ENCODE results near the gene KRT76. TPM values are rescaled to one million over a fixed set of nuclear protein-coding genes. Genes with fewer than 3 reads are reported as not detected.

The KRT76 gene
- total and polyA plus RNA-seq, 5 experiments from 2014 or later: not detected

GRCh38 chr12:52790427-52791270 is 13.5 kb upstream of the KRT76 start:
- Mint-ChIP-seq H3K36me3 (no peaks in the 10 kb centered on the region), H3K4me3 (peak overlapping the region in 5 of 10 donors; percentile 12 to 59 (median 39))
- POLR2A ChIA-PET: interaction anchor here (1.3 kb wide), 1 partner anchor 180 kb away, joined by 4 read pairs; no protein-coding TSS in a partner anchor

DNA sequence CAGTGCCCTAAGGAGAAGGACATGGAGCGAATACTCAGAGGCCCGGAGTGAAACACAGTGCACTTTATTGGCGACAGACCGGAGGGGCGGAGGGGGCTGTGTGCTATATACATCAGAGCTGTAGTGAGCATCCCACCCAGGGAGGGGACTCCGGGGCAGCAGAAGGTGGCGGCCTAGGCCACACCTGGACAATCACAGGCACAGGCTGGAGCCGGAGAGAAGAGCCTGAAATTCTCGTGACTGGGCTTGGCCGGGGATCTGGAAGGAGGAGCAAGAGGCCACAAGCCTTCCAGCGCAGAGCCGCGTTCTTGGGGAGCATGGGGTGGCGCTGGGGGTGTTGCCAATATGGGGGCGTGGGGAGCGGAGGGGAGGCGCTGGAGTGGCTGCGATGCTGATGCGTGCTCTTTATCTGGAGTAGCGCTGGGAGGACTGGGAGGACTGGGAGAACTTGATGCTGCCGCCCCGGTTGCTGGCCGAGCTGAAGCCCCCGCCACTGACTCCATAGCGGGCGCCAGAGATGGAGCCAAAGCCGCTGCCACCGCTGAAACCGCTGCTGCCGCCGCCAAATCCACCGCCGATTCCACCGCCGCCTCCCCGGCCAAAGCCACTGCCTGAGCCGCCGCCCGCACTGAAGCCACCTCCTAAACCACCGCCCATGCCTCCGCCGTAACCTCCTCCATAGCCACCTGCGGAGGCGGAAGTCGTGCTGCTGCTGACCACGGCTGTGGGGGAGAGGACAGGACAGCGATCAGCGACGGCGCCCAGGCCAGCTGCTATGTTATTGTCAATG is 12.7 kb upstream of the KRT76 start:
- H3K27me3 Mint-ChIP-seq: peaks cover 12 to 39% (median 33%) of the 10 kb centered on the region in 5 donors
- ATAC-seq (peak in 1 of 2 donors; percentile 27), DNase-seq (no peak)
- H3K4me3 Mint-ChIP-seq: peak overlapping the region in 6 of 10 donors; percentile 33 to 59 (median 45)
- peak overlapping the region in 3 of 10 donors; percentile 57 to 84 (median 63) for H3K27ac Mint-ChIP-seq
- peaks cover 0 to 9% (median 0%) of the 10 kb centered on the region in 9 donors for H3K9me3 Mint-ChIP-seq
- peaks cover 18 to 24% (median 22%) of the 10 kb centered on the region in 4 donors for H3K4me1 Mint-ChIP-seq
- POLR2A ChIA-PET: interaction anchor here (1.1 kb wide), 1 partner anchor 12 kb away, joined by 3 read pairs; no protein-coding TSS in a partner anchor
- no peaks in the 10 kb centered on the region for H3K36me3 Mint-ChIP-seq

More at GRCh38 chr12:52790427-52791270, 13.5 kb upstream of the KRT76 start:
- Mint-ChIP-seq H3K27ac (peak overlapping the region in 1 of 10 donors; percentile 84), H3K4me1 (peaks cover 18 to 24% (median 22%) of the 10 kb centered on the region in 4 donors), H3K27me3 (peaks cover 12 to 34% (median 28%) of the 10 kb centered on the region in 5 donors), H3K9me3 (peaks cover 0 to 5% (median 0%) of the 10 kb centered on the region in 9 donors)
- no peak for ATAC-seq
- no peak for DNase-seq

GRCh38 chr12:52788876-52789636 is 11.9 kb upstream of the KRT76 start:
- no peaks in the 10 kb centered on the region for H3K36me3 Mint-ChIP-seq
- ATAC-seq (no peak), DNase-seq (no peak)
- POLR2A ChIA-PET: interaction anchor here (1.1 to 1.7 kb wide), 2 partner anchors 13 to 45 kb away, joined by 3 to 5 read pairs; partner anchors contain the start of gene KRT79
- H3K27ac Mint-ChIP-seq: peak overlapping the region in 4 of 10 donors; percentile 8 to 63 (median 54)
- H3K9me3 Mint-ChIP-seq: peaks cover 0 to 9% (median 0%) of the 10 kb centered on the region in 9 donors
- H3K27me3 Mint-ChIP-seq: peaks cover 12 to 43% (median 37%) of the 10 kb centered on the region in 5 donors
- H3K4me3 Mint-ChIP-seq: peak overlapping the region in 7 of 10 donors; percentile 7 to 54 (median 41)
- H3K4me1 Mint-ChIP-seq: peaks cover 15 to 23% (median 19%) of the 10 kb centered on the region in 4 donors

- H3K4me1 Mint-ChIP-seq: peaks cover 14 to 23% (median 18%) of the 10 kb centered on the region in 4 donors
Observed at GRCh38 chr12:52788192-52788875, 11.2 kb upstream of the KRT76 start.

DNA sequence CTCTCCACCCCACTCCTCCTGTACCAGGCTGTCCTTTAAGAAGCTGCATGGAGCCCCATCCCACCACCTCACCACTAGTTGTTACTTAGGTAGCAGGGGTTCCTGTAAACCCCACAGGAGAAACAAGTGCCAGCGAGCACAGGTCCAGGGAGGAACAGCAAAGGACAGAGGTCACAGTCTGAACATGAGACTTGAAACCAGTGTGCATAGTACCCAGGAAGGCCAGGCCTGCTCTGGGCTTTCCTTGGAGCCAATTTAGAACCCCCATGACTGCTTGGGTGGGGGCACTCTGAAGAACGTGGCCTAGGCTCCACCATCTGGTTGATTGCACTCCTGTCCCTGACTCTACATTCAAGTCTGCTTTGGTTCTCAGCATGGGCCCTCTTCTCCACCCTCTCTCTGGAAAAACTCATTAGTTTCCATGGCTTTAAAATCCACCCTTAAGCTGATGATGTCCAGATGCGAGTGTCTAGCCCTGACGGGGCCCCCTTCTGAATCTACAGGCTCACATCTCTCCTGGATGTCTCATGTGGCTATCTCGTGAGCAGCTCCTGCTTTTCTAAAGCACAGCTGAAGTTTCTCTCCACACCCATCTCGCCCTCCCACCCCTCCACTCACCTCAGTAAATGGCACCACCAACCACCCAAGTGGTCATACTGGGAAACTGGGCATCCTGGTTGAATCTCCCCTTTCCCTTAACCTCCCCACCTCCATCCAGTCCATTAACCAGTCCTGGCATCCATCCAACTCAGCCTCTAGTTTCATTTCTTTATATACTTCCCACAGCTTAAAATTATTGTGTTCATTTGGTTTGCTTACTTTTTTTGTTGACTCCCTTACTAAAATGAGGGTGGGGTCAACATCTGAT is 10.4 kb upstream of the KRT76 start:
- Mint-ChIP-seq H3K4me1 (peaks cover 14 to 23% (median 18%) of the 10 kb centered on the region in 4 donors), H3K27ac (peak overlapping the region in 3 of 10 donors; percentile 8 to 45 (median 32)), H3K9me3 (peaks cover 0 to 9% (median 0%) of the 10 kb centered on the region in 9 donors), H3K36me3 (no peaks in the 10 kb centered on the region), H3K4me3 (no peak overlapping the region), H3K27me3 (peaks cover 13 to 52% (median 40%) of the 10 kb centered on the region in 5 donors)
- no peak for DNase-seq
- no peak for ATAC-seq
- POLR2A ChIA-PET: interaction anchor here (1.7 kb wide), 1 partner anchor 46 kb away, joined by 5 read pairs; the partner anchor contains the start of gene KRT79

More at GRCh38 chr12:52788192-52788875, 11.2 kb upstream of the KRT76 start:
- peaks cover 0 to 9% (median 0%) of the 10 kb centered on the region in 9 donors for H3K9me3 Mint-ChIP-seq
- peaks cover 13 to 50% (median 40%) of the 10 kb centered on the region in 5 donors for H3K27me3 Mint-ChIP-seq
- DNase-seq (no peak), ATAC-seq (no peak)
- no peak overlapping the region for H3K4me3 Mint-ChIP-seq
- POLR2A ChIA-PET: interaction anchor here (1.1 to 1.7 kb wide), 2 partner anchors 14 to 45 kb away, joined by 3 to 5 read pairs; partner anchors contain the start of gene KRT79
- H3K36me3 Mint-ChIP-seq: no peaks in the 10 kb centered on the region
- peak overlapping the region in 2 of 10 donors; percentile 8 to 51 for H3K27ac Mint-ChIP-seq

DNA sequence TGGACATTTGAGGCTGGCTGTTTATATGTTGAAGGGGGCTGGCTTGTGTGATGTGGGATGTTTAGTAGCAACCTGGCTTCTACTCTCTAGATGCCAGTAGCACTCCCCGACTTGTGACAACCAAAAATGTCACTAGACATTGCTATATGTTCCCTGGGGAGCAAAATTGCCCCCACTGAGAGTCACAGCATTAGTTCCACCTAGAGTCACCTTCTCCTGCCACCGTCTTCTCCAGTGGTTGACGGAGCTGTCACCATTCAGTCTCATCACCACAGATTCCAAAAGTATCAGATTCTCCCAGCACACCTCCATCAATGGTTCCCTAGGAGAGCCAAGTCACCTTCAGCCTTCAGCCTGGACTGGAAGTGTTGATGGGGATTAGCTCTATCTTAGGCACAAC is 7.8 kb upstream of the KRT76 start:
- POLR2A ChIA-PET: no interaction called here
- Mint-ChIP-seq H3K27ac (peak overlapping the region in 1 of 10 donors; percentile 48), H3K9me3 (peaks cover 0 to 9% (median 0%) of the 10 kb centered on the region in 9 donors)

GRCh38 chr12:52783563-52784316 is 6.6 kb upstream of the KRT76 start:
- POLR2A ChIA-PET: no interaction called here
- peaks cover 0 to 1% (median under 1%) of the 10 kb centered on the region in 4 donors for H3K4me1 Mint-ChIP-seq
- ATAC-seq: no peak
- H3K36me3 Mint-ChIP-seq: no peaks in the 10 kb centered on the region
- H3K4me3 Mint-ChIP-seq: no peak overlapping the region
- H3K27me3 Mint-ChIP-seq: peaks cover 2 to 29% (median 23%) of the 10 kb centered on the region in 5 donors
- H3K27ac Mint-ChIP-seq: peak overlapping the region in 1 of 10 donors; percentile 91
- H3K9me3 Mint-ChIP-seq: peaks cover 0 to 9% (median 0%) of the 10 kb centered on the region in 9 donors
- no peak for DNase-seq

More for the DNA sequence above, 7.8 kb upstream of the KRT76 start:
- Mint-ChIP-seq H3K4me3 (no peak overlapping the region), H3K36me3 (no peaks in the 10 kb centered on the region), H3K27me3 (peaks cover 11 to 41% (median 34%) of the 10 kb centered on the region in 5 donors), H3K4me1 (peaks cover 7 to 13% (median 10%) of the 10 kb centered on the region in 4 donors)
- ATAC-seq (no peak), DNase-seq (no peak)

DNA sequence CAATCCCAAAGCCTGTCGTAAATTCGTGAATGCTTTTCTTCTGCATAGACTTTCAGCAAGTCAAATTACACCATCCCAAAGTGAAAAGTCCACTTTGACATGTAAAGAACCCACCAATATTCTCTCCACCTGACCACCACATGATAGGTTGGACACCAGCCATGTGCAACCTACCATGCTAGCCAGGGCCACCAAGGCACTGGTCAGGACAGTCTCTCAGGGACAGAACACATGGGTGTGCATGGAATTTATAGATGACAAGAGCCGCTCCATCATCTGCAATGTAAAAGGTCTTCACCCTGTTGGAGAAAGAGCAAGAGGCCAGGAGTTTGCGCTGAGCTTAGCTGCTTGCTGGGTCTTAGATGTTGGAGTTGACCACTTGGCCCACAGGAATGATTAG is 5.4 kb upstream of the KRT76 start:
- H3K4me1 Mint-ChIP-seq: no peaks in the 10 kb centered on the region
- no peaks in the 10 kb centered on the region for H3K36me3 Mint-ChIP-seq
- no peak overlapping the region for H3K27ac Mint-ChIP-seq
- POLR2A ChIA-PET: no interaction called here
- DNase-seq: no peak
- no peak overlapping the region for H3K4me3 Mint-ChIP-seq
- H3K27me3 Mint-ChIP-seq: peaks cover 1 to 20% (median 14%) of the 10 kb centered on the region in 5 donors
- no peak for ATAC-seq
- H3K9me3 Mint-ChIP-seq: peaks cover 0 to 9% (median 0%) of the 10 kb centered on the region in 9 donors

DNA sequence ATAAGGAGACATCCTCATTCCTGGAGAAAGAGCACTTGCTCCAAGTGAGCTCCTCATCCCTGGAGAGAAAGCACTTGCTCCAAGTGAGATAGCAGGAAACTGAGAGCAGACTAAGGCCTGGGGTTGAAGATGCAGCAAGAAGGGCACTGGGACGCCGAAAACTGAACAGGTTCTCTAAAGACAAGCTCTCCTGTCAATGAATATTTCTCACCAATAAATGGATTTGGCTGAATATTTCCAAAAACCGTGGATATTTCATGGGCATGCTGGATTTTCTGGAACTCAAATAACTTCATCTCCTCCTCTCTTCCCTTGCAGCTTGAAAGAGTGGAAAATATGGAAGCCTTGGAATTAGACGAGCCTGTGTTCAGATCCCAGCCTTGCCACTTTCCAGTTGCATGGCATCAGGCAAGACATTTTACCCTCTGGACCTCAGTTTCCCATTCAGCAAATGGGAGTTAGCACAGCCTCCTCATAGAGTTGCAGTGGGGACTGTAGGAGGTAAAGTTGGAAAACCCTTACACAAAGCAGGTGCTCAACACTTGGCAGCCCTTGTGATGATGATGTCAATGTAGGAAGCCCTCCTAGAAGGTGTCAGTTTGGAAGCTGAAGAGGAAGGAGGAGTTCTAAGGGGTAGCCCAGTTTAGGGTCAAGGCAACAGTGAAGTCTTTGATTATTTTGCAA is 4.4 kb upstream of the KRT76 start:
- no peak overlapping the region for H3K27ac Mint-ChIP-seq
- POLR2A ChIA-PET: no interaction called here
- no peak overlapping the region for H3K4me3 Mint-ChIP-seq
- peaks cover 0 to 9% (median 0%) of the 10 kb centered on the region in 9 donors for H3K9me3 Mint-ChIP-seq
- DNase-seq: no peak
- H3K4me1 Mint-ChIP-seq: no peaks in the 10 kb centered on the region
- no peaks in the 10 kb centered on the region for H3K36me3 Mint-ChIP-seq
- peaks cover 1 to 20% (median 17%) of the 10 kb centered on the region in 5 donors for H3K27me3 Mint-ChIP-seq
- ATAC-seq: no peak
